Type B pancreatic cell (in vitro differentiated cells): Measurements from ENCODE around the gene DSP. TPM values are rescaled to one million over a fixed set of nuclear protein-coding genes. Genes with fewer than 3 reads are reported as not detected.

Experiments used
- DNase-seq: peaks from one replicate; pipeline ENCODE4 v3.0.0; 2021; ENCODE audit warnings: mixed read lengths; ENCODE audit not compliant: unreplicated experiment; ENCODE audit errors: extremely low spot score
- H3K27ac Mint-ChIP-seq: 2 replicates; pipeline ENCODE4 v1.8.0; 2021; ENCODE audit warnings: mild to moderate bottlenecking, mixed read lengths
- H3K27me3 Mint-ChIP-seq: 2 replicates; pipeline ENCODE4 v1.8.0; 2021; ENCODE audit warnings: mixed read lengths
- H3K36me3 Mint-ChIP-seq: 2 replicates; pipeline ENCODE4 v1.8.0; 2021; ENCODE audit warnings: mixed read lengths
- H3K4me1 Mint-ChIP-seq: one replicate; pipeline ENCODE4 v1.8.0; 2021; ENCODE audit warnings: mixed read lengths; ENCODE audit not compliant: unreplicated experiment
- H3K4me3 Mint-ChIP-seq: 2 replicates; pipeline ENCODE4 v1.8.0; 2021; ENCODE audit warnings: mild to moderate bottlenecking, mixed read lengths
- H3K9me3 Mint-ChIP-seq: 2 replicates; pipeline ENCODE4 v1.8.0; 2021; ENCODE audit warnings: mixed read lengths
- total RNA-seq: library from RNA; stranded (reverse); gene quantifications from 2 replicates; pipeline ENCODE4 v1.2.1, GENCODE V29; 2021; ENCODE audit warnings: low replicate concordance
- TF ChIP-seq, protein P1 (sequence below): fragments of 200-600 bp; sonication (generic); conservative IDR thresholded peaks from 2 replicates; pipeline ENCODE4 v1.5.0; 2021; ENCODE audit warnings: antibody characterized with exemption, mild to moderate bottlenecking

DSP gene
- total RNA-seq, 1 donor from 2014 or later: 210 TPM

DNA sequence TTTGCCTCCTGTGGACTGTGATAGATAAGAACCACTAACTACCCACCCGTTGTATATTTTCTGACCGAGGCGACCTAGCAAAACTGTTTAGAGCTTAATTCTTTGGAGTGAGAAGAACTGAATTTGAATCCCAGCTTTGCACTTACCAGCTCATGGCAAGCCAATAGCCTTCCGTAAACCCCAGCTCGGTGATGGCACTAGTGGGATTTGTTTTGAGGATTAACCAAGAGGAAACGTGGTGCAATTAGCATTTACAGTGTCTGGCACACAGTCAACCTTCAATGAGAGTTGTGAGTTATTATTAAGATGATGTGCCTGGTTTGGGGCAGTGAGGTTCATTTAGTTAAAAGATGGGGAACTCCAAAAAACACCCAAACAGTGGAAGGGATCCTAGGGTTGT, 12.3 kb upstream of the DSP start:
- no peaks in the 10 kb centered on the region for H3K27me3 Mint-ChIP-seq
- H3K27ac Mint-ChIP-seq: peak overlapping the region; percentile 54
- H3K9me3 Mint-ChIP-seq: no peaks in the 10 kb centered on the region
- TF ChIP-seq, protein P1, sequence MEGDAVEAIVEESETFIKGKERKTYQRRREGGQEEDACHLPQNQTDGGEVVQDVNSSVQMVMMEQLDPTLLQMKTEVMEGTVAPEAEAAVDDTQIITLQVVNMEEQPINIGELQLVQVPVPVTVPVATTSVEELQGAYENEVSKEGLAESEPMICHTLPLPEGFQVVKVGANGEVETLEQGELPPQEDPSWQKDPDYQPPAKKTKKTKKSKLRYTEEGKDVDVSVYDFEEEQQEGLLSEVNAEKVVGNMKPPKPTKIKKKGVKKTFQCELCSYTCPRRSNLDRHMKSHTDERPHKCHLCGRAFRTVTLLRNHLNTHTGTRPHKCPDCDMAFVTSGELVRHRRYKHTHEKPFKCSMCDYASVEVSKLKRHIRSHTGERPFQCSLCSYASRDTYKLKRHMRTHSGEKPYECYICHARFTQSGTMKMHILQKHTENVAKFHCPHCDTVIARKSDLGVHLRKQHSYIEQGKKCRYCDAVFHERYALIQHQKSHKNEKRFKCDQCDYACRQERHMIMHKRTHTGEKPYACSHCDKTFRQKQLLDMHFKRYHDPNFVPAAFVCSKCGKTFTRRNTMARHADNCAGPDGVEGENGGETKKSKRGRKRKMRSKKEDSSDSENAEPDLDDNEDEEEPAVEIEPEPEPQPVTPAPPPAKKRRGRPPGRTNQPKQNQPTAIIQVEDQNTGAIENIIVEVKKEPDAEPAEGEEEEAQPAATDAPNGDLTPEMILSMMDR: no peak
- no peaks in the 10 kb centered on the region for H3K36me3 Mint-ChIP-seq
- peaks cover 22% of the 10 kb centered on the region for H3K4me1 Mint-ChIP-seq
- DNase-seq: no peak
- no peak overlapping the region for H3K4me3 Mint-ChIP-seq

DNA sequence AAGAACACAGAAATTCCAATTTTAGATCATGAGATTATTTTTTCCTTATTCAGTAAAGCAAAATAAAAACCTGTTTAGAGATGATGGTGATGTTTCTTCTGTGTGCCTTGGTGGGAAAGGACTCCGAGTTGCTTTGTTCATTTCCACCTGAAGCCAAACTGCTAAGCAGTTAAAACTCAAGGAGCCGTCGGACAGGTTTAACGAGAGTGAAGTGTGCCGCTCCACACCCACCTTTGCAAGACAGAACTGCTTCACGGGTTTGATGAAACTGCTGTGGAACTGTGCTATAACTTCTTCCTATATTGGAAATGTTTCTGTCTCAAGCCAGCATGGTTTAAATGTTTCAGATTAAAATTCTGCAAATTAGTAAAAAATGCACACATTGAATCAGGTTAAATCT, 9.2 kb upstream of the DSP start:
- H3K27ac Mint-ChIP-seq: peak overlapping the region; percentile 93
- H3K36me3 Mint-ChIP-seq: no peaks in the 10 kb centered on the region
- no peak for DNase-seq
- no peaks in the 10 kb centered on the region for H3K9me3 Mint-ChIP-seq
- peak overlapping the region; percentile 46 for H3K4me3 Mint-ChIP-seq
- TF ChIP-seq, protein P1: no peak
- H3K27me3 Mint-ChIP-seq: no peaks in the 10 kb centered on the region
- H3K4me1 Mint-ChIP-seq: peaks cover 22% of the 10 kb centered on the region

DNA sequence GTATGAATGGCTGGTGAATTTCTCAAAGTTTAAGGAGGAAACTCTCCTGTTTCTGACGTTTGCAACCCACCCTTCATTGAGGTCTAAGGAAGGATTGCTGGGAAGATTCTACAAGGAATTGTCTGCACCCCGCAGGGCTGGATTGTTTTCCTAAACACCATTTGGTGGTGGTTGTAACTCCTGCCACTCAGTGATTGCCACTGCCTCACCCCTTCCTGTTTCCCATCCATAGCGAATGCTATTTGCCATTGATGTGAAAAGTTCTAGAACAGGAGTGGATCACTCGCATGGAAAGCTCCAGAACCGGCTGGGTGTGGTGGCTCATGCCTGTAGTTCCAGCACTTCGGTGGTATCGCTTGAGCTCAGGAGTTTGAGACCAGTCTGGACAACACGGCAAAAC, 8.7 kb upstream of the DSP start:
- TF ChIP-seq, protein P1: no peak
- peak overlapping the region; percentile 93 for H3K27ac Mint-ChIP-seq

DNA sequence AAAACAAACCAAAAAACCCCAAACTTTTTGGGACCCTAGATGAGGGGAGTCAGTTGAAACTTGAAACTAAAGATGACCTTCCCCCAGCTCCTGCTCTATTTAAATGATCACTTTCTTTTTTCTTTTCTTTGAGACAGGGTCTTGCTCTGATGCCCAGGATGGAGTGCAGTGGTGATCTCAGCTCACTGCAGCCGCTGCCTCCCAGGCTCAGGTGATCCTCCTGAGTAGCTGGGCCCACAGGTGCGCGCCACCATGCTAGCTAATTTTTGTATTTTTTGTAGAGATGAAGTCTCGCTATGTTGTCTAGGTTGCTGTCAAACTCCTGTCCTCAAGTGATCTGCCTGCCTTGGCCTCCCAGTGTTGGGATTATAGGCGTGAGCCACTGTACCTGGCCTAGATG, 7.3 kb upstream of the DSP start:
- TF ChIP-seq, protein P1: no peak
- no peak overlapping the region for H3K4me3 Mint-ChIP-seq
- peaks cover 28% of the 10 kb centered on the region for H3K4me1 Mint-ChIP-seq
- H3K27me3 Mint-ChIP-seq: peaks cover 5% of the 10 kb centered on the region
- DNase-seq: no peak
- no peaks in the 10 kb centered on the region for H3K9me3 Mint-ChIP-seq
- no peaks in the 10 kb centered on the region for H3K36me3 Mint-ChIP-seq
- H3K27ac Mint-ChIP-seq: peak overlapping the region; percentile 56

More for the DNA sequence above, 8.7 kb upstream of the DSP start:
- no peak for DNase-seq
- Mint-ChIP-seq H3K4me3 (peak overlapping the region; percentile 46), H3K4me1 (peaks cover 26% of the 10 kb centered on the region), H3K27me3 (no peaks in the 10 kb centered on the region), H3K36me3 (no peaks in the 10 kb centered on the region), H3K9me3 (no peaks in the 10 kb centered on the region)

DNA sequence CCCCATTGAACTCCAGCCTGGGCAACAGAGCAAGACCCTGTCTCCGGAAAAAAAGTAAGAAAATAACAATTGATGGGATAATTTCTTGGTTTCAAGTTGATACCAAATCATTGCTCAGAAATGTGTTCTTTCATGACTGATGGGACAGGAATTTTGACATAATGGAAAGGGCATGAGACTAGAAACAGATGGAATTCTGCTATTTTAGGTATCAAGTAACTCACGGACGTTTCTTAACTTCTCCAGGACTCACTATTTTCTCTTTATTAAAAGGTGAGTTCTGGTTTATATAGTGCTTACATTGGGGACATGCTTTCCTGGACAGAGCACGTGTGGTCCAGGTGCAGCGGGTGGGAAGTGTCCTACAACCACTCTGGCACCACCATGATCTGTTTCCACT, 6.0 kb upstream of the DSP start:
- Mint-ChIP-seq H3K4me3 (no peak overlapping the region), H3K27me3 (peaks cover 5% of the 10 kb centered on the region), H3K36me3 (no peaks in the 10 kb centered on the region), H3K4me1 (peaks cover 25% of the 10 kb centered on the region), H3K27ac (no peak overlapping the region), H3K9me3 (no peaks in the 10 kb centered on the region)
- TF ChIP-seq, protein P1: no peak
- DNase-seq: no peak

DNA sequence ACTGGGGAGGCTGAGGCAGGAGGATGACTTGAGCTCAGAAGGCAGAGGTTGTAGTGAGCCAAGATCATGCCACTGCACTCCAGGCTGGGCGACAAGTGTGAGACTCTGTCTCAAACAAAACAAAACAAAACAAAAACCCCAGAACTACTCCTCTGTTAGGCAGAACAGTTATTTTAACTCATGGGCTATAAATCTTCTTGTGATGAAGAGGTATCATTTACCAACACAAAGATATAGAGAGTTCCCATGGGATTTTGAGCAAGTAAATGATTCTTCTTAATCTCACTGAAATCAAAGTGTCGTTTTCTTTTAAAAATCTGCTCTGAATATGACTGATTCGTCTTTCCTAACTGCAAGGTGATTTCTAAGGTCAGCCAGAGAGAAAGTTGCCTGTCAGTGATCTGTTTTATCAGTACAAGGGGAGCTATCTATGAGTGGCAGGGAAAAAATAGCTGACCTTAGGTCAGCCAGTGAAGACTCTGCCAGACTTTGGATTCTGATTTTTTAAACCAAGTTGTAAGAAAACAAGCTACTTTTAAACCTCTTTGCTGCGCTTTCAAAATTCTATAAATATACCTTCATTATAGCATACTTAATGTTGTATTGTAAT, 3.8 kb upstream of the DSP start:
- DNase-seq: no peak
- Mint-ChIP-seq H3K36me3 (no peaks in the 10 kb centered on the region), H3K4me1 (peaks cover 16% of the 10 kb centered on the region), H3K27me3 (peaks cover 5% of the 10 kb centered on the region), H3K9me3 (no peaks in the 10 kb centered on the region), H3K27ac (peak overlapping the region; percentile 64), H3K4me3 (peak overlapping the region; percentile 2)
- TF ChIP-seq, protein P1: no peak
